Activated CD8-positive, alpha-beta memory T cell treated with anti-CD3 and anti-CD28 coated beads, Interleukin-2, amount 10 ng/mL, durations not matched to agents 7 days and 5 days (primary cell): ENCODE results near the gene PLEKHD1. TPM values are rescaled to one million over a fixed set of nuclear protein-coding genes. Genes with fewer than 3 reads are reported as not detected.

Source experiments
- ATAC-seq: fragments of 150-1000 bp; cut with Tn5 transposase; one replicate; pipeline ENCODE4 v1.10.0; 2021; ENCODE audit warnings: moderate library complexity
- CTCF ChIA-PET: fragments of 350-600 bp; sonication (Branson Sonifier 250); formaldehyde crosslinking; loops from one replicate; lab custom pipeline; 2021; ENCODE audit warnings: antibody characterized with exemption; lab: Charles Lee
- DNase-seq: peaks from one replicate; pipeline ENCODE4 v3.0.0-alpha.2; 2020
- H3K27ac Mint-ChIP-seq: one replicate; pipeline ENCODE4 v1.8.0; 2021; ENCODE audit warnings: mild to moderate bottlenecking, mixed read lengths
- H3K27me3 Mint-ChIP-seq: one replicate; pipeline ENCODE4 v1.8.0; 2021; ENCODE audit warnings: mixed read lengths
- H3K36me3 Mint-ChIP-seq: one replicate; pipeline ENCODE4 v1.8.0; 2021; ENCODE audit warnings: mild to moderate bottlenecking, mixed read lengths
- H3K4me1 Mint-ChIP-seq: one replicate; pipeline ENCODE4 v1.8.0; 2021; ENCODE audit warnings: mixed read lengths
- H3K4me3 Mint-ChIP-seq: one replicate; pipeline ENCODE4 v1.8.0; 2021; ENCODE audit warnings: mild to moderate bottlenecking, moderate library complexity, mixed read lengths
- H3K9me3 Mint-ChIP-seq: one replicate; pipeline ENCODE4 v1.8.0; 2022; ENCODE audit warnings: low read depth, mixed read lengths
- total RNA-seq, 2 experiments: library from RNA; stranded (reverse); gene quantifications; one replicate each; pipeline ENCODE4 v1.2.3, GENCODE V29; 2021

Gene PLEKHD1
- total RNA-seq, 2 experiments from 2014 or later: 0.05 to 0.12 TPM

DNA sequence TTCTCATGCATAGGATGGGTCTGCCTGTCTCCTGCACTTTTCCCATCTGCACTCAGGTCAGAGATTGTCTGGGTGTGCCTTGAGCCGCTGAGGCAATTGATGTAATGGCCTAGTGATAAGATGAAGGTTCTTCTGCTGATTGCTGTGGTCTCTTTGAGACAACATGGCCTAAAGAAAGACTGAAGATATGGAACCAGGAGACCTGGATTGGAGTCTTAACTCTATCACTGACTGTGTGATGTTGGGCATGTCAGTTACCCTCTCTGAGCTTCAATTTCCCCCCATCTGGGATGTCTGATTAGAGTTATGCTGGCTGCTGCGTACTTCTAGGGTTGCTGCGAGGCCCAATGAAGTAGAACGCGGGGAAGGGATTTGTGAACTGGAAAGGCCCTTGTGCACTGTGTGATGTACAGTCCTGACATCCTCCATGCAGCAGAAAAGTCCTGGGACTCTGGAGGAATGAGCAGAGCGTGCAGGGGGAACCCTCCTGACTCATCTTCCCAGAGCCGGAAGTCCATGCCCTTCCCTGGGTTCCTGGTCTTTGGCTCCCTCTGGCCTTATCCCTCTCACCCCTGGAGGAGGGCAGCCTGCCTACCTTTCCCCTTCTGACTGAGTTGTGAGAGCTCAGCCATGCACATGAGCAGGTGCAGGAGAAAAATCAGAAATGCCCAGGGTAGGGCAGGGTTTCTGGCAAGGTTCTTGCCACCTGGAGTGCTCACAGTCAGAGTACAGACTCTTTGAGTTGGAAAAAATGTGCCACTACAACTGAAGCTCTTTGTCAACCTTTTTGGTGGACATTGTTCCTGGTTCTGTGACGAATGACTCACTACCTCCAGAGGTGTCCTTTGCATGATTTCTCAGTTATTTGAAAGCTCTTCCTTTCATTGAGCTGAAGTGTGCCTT is 21.1 kb downstream of the PLEKHD1 start:
- Mint-ChIP-seq H3K27ac (no peak overlapping the region), H3K36me3 (no peaks in the 10 kb centered on the region), H3K4me3 (no peak overlapping the region), H3K4me1 (no peaks in the 10 kb centered on the region), H3K9me3 (no peaks in the 10 kb centered on the region), H3K27me3 (peaks cover 17% of the 10 kb centered on the region)
- DNase-seq (no peak), ATAC-seq (no peak)
- CTCF ChIA-PET: interaction anchor here (1.8 kb wide), 1 partner anchor 13 kb away, joined by 6 read pairs; no protein-coding TSS in a partner anchor

DNA sequence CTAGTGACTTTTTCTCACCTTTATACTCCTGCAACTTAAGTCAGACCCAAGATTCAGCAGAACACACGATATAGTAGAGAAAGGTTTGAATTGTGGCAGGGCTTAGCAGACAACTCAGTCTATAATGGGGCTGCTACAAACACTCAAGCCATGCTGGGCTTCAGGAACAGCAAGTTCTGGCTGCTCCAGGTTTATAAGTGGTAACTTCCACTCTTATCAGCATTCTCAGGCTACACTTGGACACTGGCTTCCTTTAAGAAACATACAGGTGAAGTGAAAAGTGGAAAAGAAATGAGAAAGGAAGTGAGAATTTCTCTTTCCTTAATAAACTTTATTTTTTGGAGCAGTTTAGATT is 21.7 kb downstream of the PLEKHD1 start:
- CTCF ChIA-PET: no interaction called here
- ATAC-seq (no peak), DNase-seq (no peak)
- Mint-ChIP-seq H3K27ac (no peak overlapping the region), H3K9me3 (no peaks in the 10 kb centered on the region), H3K36me3 (no peaks in the 10 kb centered on the region), H3K4me1 (no peaks in the 10 kb centered on the region), H3K27me3 (peaks cover 23% of the 10 kb centered on the region), H3K4me3 (no peak overlapping the region)

DNA sequence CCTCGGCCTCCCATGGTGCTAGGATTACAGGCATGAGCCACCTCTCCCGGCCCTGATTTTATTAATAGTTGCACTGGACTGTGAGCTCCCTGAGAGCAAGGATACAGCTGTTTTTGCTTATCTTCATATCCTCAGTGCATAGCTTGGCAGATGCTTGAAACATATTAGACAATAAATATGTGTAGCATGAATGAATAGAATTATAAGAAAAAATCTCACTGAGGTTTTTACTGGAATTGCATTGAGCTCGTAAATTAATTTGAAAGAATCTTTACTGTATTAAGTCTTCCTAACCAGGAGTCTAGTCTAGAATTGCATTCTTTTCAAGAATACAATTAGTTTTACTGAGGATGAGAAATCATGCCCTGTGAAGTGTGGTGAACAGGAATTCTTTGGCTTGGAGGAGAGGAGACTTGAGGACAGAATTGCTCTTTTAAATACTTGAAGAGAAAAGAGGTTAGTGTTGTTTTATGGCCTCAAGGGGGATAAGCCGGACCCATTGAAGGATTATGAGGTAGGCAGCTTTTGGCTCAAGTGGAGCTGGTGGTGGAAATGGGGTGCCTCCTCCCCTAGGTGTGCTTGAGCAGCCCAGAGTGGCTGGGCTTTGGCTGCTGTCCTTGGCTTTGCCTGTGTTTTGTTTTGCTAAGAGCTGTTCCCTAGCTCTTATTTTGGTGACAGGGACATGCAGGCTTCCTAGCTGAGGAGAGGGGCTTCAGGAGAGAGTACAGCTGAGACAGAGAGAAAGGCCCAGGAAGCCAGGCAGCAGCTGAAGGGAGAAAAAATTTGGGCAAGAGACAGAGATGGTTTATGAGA is 34.0 kb downstream of the PLEKHD1 start:
- Mint-ChIP-seq H3K4me3 (no peak overlapping the region), H3K36me3 (no peaks in the 10 kb centered on the region), H3K27me3 (peaks cover 33% of the 10 kb centered on the region), H3K4me1 (no peaks in the 10 kb centered on the region), H3K27ac (no peak overlapping the region), H3K9me3 (no peaks in the 10 kb centered on the region)
- no peak for ATAC-seq
- no peak for DNase-seq
- CTCF ChIA-PET: interaction anchor here (2.4 kb wide), 1 partner anchor 14 kb away, joined by 6 read pairs; no protein-coding TSS in a partner anchor

DNA sequence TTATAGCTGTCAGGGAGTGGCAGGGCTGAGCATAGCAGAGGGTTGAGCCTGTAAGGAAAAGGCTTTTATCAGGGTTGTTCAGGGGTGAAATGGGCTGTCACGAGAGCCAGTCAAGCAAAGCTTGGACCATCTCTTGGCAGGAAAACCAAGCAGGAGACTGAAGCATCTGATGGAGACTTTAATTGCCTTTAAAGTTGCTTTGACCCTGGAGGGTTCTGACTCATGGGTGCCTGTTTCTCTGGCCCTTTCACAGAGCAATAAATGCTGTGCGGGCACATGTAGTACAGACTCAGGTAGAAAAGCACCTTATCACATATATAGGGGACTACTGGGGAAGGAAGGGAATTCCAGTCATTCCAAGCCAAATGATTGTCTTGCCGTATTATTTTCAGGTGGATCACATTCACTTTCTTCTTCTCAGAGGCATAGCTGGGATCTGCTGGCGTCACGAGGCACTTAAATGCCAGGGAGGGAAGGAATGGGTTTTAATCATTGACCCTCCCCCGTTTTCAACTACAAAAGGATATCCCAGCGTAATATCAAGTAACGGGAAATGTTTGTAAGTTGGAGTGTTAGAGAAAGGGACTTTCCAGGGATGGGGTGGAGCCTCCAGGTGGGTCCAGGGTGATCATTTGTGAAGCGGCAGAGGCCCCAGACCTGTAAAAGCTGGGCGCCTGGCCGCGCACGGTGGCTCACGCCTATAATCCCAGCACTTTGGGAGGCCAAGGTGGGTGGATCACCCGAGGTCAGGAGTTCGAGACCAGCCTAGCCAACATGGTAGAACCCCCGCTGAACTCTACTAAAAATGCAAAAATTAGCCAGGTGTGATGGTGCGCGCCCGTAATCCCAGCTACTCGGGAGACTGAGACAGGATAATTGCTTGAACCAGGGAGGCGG is 34.9 kb downstream of the PLEKHD1 start:
- H3K36me3 Mint-ChIP-seq: no peaks in the 10 kb centered on the region
- H3K27ac Mint-ChIP-seq: no peak overlapping the region
- DNase-seq (no peak), ATAC-seq (no peak)
- no peaks in the 10 kb centered on the region for H3K9me3 Mint-ChIP-seq
- CTCF ChIA-PET: interaction anchor here (0.7 to 2.4 kb wide), 3 partner anchors 15 to 500 kb away, joined by 5 to 6 read pairs (median 6); no protein-coding TSS in a partner anchor
- peaks cover 29% of the 10 kb centered on the region for H3K27me3 Mint-ChIP-seq
- no peaks in the 10 kb centered on the region for H3K4me1 Mint-ChIP-seq
- no peak overlapping the region for H3K4me3 Mint-ChIP-seq

DNA sequence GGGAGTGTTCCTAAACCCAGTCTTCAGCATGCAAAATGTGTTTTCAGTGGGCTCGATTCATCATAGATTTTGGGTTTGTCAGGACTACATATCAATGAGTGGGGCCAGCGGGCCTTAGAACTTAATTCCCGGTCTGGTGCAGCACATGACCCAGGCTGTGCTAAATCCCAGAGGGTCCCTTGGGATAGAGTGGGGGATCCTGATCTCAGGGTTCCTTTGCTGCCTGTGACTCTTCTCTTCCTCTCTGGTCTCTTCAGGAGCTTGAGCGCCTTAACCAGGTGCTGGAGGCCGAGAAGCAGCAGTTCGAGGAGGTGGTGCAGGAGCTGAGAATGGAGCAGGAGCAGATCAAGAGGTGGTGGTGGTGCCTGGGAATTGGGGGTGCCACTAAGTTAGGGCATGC is 37.5 kb downstream of the PLEKHD1 start:
- Mint-ChIP-seq H3K4me1 (no peaks in the 10 kb centered on the region), H3K36me3 (no peaks in the 10 kb centered on the region), H3K4me3 (no peak overlapping the region), H3K27me3 (peaks cover 26% of the 10 kb centered on the region), H3K27ac (no peak overlapping the region), H3K9me3 (no peaks in the 10 kb centered on the region)
- ATAC-seq: no peak
- DNase-seq: no peak
- CTCF ChIA-PET: no interaction called here

DNA sequence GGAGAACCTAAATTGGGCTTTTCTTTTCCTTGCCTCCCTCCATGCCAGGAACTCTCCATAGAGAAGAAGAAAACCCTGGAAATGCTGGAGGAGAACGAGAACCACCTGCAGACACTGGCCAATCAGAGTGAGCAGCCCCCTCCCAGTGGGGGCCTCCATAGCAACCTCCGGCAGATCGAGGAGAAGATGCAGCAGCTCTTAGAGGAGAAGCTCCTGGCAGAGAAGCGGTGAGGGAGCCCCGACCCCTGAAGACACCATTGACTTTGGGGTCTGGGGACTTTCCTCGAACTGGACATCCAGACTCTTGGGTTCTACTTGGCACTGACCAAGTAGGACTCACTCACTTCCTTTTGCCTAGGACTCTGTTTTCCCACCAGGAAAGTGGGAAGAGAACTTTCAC is 41.4 kb downstream of the PLEKHD1 start:
- ATAC-seq: no peak
- H3K9me3 Mint-ChIP-seq: no peaks in the 10 kb centered on the region
- DNase-seq: no peak
- no peak overlapping the region for H3K4me3 Mint-ChIP-seq
- H3K27me3 Mint-ChIP-seq: peaks cover 18% of the 10 kb centered on the region
- H3K4me1 Mint-ChIP-seq: no peaks in the 10 kb centered on the region
- CTCF ChIA-PET: interaction anchor here (0.5 kb wide), 1 partner anchor 142 kb away, joined by 3 read pairs; no protein-coding TSS in a partner anchor
- no peaks in the 10 kb centered on the region for H3K36me3 Mint-ChIP-seq
- no peak overlapping the region for H3K27ac Mint-ChIP-seq

DNA sequence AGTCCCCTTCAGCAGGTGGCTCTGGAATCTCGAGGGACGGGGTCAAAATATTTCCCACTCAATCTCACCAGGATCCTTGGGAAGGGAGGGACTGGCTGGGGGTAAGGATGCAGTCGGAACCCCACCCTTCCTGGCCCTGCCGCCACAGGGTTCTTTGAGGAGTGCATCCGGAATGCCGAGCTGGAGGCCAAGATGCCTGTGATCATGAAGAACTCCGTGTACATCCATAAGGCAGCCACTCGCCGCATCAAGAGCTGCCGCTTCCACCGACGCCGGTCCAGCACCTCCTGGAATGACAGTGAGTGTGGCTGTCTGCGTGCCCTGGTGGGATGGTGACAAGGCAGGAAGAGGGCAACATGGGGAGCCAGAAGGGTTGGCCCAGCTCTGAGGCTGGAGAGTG is 43.1 kb downstream of the PLEKHD1 start:
- Mint-ChIP-seq H3K36me3 (no peaks in the 10 kb centered on the region), H3K4me1 (peaks cover 3% of the 10 kb centered on the region), H3K27ac (no peak overlapping the region), H3K9me3 (no peaks in the 10 kb centered on the region), H3K27me3 (peaks cover 28% of the 10 kb centered on the region), H3K4me3 (no peak overlapping the region)
- no peak for DNase-seq
- no peak for ATAC-seq
- CTCF ChIA-PET: no interaction called here

DNA sequence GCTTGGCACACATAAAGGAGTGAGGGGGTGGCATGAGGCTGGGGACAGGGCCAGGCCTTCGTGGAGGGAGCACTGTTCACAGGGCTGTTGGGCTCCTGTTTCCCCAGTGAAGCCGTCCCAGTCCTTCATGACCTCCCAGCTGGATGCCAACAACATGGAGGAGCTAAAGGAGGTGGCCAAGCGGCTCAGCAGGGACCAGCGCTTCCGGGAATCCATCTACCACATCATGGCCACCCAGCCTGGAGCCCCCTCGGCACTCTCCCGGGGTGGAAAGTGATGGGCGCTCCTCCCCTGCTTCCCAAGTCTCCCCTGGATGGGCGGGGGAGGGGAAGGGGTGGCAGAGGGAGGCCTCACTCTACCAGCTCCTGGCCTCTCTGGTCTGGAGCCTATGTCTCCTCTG is 43.6 kb downstream of the PLEKHD1 start:
- DNase-seq (no peak), ATAC-seq (no peak)
- Mint-ChIP-seq H3K9me3 (no peaks in the 10 kb centered on the region), H3K27ac (no peak overlapping the region), H3K4me1 (peaks cover 3% of the 10 kb centered on the region), H3K27me3 (peaks cover 33% of the 10 kb centered on the region), H3K36me3 (no peaks in the 10 kb centered on the region), H3K4me3 (no peak overlapping the region)
- CTCF ChIA-PET: no interaction called here

DNA sequence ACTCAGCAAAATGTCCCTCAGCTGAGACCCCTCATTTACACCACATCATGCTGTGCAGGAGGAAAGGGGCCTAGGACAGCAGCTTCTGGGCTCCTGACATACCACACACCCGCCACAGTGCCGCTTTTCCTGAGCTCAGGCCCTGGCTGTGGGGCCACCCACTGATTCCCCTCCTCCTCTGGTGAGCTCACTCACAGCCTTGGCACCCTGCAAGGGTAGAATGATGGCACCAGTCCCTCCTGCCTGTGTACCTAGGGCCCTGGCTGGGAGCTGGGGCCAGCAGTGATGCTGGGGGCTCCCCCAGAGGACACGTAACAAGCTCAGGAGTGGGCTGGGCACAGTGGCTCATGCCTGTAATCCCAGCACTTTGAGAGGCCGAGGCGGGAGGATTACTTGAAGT is 44.4 kb downstream of the PLEKHD1 start:
- CTCF ChIA-PET: interaction anchor here (1.1 kb wide), 1 partner anchor 25 kb away, joined by 4 read pairs; no protein-coding TSS in a partner anchor
- Mint-ChIP-seq H3K27ac (no peak overlapping the region), H3K4me1 (peaks cover 3% of the 10 kb centered on the region), H3K36me3 (no peaks in the 10 kb centered on the region), H3K27me3 (peaks cover 41% of the 10 kb centered on the region), H3K9me3 (no peaks in the 10 kb centered on the region), H3K4me3 (no peak overlapping the region)
- DNase-seq (no peak), ATAC-seq (no peak)

DNA sequence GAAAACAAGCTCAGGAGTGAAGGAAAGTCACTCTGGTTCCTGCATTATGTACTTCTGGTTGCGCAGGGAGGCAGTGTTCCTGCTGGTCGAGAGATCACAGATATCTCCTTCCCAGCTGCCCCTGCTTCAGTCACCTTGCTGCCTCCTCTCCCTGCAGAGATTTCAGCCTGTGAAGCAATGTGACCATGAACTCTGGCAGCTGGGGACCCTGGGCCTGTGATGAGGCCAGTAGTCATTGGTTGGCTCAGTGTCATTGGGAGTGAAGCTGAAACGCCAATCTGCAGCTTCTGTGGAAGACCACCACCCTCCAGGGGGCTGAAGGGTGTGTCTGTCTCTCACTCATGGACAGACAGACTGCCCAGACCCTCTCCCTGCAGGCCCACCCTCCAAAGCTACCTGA is 45.0 kb downstream of the PLEKHD1 start:
- Mint-ChIP-seq H3K4me1 (peaks cover 3% of the 10 kb centered on the region), H3K36me3 (no peaks in the 10 kb centered on the region), H3K9me3 (no peaks in the 10 kb centered on the region), H3K27ac (no peak overlapping the region), H3K27me3 (peaks cover 42% of the 10 kb centered on the region), H3K4me3 (no peak overlapping the region)
- DNase-seq (no peak), ATAC-seq (no peak)
- CTCF ChIA-PET: interaction anchor here (1.1 kb wide), 1 partner anchor 25 kb away, joined by 4 read pairs; no protein-coding TSS in a partner anchor

DNA sequence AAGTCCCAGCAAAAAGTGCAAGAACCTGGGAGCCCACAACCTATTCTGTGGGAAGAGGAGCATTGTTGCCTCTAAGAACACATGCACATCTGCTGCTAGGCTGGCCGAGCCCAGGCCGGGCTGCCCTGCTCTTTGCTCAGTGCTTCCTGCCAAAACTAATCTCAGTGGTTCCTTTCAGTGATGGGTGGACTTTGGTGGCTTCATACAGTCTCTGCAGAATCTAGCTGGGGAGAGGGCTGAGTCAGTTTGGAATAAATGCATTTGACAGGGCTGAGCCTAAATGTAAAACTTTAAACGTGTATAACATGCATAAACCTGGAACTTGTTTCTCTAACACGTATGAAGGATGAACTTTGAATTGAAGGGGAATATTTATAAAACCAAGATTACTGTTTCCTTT is 45.6 kb downstream of the PLEKHD1 start:
- CTCF ChIA-PET: no interaction called here
- H3K4me3 Mint-ChIP-seq: no peak overlapping the region
- H3K27me3 Mint-ChIP-seq: peaks cover 43% of the 10 kb centered on the region
- H3K27ac Mint-ChIP-seq: no peak overlapping the region
- no peaks in the 10 kb centered on the region for H3K9me3 Mint-ChIP-seq
- H3K4me1 Mint-ChIP-seq: peaks cover 3% of the 10 kb centered on the region
- ATAC-seq (no peak), DNase-seq (no peak)
- no peaks in the 10 kb centered on the region for H3K36me3 Mint-ChIP-seq

DNA sequence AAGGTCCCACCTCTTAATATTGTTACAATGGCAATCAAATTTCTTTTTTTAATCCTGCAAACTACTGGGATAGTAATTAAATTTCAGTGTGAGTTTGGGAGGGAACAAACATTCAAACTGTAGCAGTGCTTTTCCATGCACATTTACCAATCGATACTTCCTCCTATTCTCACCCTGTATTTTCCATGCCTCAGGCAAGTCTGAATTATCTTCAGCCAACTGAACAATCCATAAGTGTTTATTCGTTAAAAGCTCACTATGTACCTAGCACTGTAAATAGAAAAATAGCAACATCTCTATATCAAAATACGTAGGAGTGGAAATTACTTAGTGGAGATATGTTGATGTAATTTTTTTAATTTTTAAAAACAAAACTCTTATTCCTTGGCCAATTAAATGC is 46.6 kb downstream of the PLEKHD1 start:
- ATAC-seq: no peak
- no peak overlapping the region for H3K4me3 Mint-ChIP-seq
- no peak overlapping the region for H3K27ac Mint-ChIP-seq
- CTCF ChIA-PET: no interaction called here
- H3K36me3 Mint-ChIP-seq: no peaks in the 10 kb centered on the region
- DNase-seq: no peak
- H3K27me3 Mint-ChIP-seq: peaks cover 49% of the 10 kb centered on the region
- H3K9me3 Mint-ChIP-seq: no peaks in the 10 kb centered on the region
- peaks cover 3% of the 10 kb centered on the region for H3K4me1 Mint-ChIP-seq
